Heart right ventricle (tissue), 16 donors: Measurements from ENCODE around the gene FLNC. TPM values are rescaled to one million over a fixed set of nuclear protein-coding genes. Genes with fewer than 3 reads are reported as not detected.

ENCODE experiments used
- ATAC-seq, 8 donors: fragments of 200-7000 bp; cut with Tn5 transposase; one replicate each; pipeline ENCODE4 v1.9.1; 2020; ENCODE audit warnings: mild to moderate bottlenecking in 8 of 8, moderate library complexity in 8 of 8, moderate number of reproducible peaks in 1 of 8
- DNase-seq, 2 donors: peaks; one replicate each; pipeline ENCODE4 v3.0.0-alpha.2; 2020
- H3K27ac ChIP-seq, 10 donors: fragments of 200-600 bp; sonication (generic) in 2 of 10; one replicate each; pipeline versions ENCODE4 v1.5.0 to v1.8.0; 2020 to 2022; ENCODE audit warnings: mild to moderate bottlenecking in 3 of 10
- H3K27me3 ChIP-seq, 7 donors: fragments of 200-600 bp; one replicate each; pipeline ENCODE4 v1.8.0; 2021 to 2022; ENCODE audit warnings: mild to moderate bottlenecking in 2 of 7
- H3K36me3 ChIP-seq, 9 donors: fragments of 200-600 bp; sonication (generic) in 1 of 9; one replicate each; pipeline versions ENCODE4 v1.5.0 to v1.8.0; 2020 to 2022; ENCODE audit warnings: mild to moderate bottlenecking in 2 of 9
- H3K4me1 ChIP-seq, 9 donors: fragments of 200-600 bp; sonication (generic) in 1 of 9; one replicate each; pipeline versions ENCODE4 v1.5.0 to v1.8.0; 2020 to 2022; ENCODE audit warnings: mild to moderate bottlenecking in 4 of 9
- H3K4me3 ChIP-seq, 10 donors: fragments of 200-600 bp; sonication (generic) in 2 of 10; one replicate each; pipeline versions ENCODE4 v1.5.0 to v1.8.0; 2020 to 2022; ENCODE audit warnings: mild to moderate bottlenecking in 7 of 10, moderate library complexity in 2 of 10
- H3K9me3 ChIP-seq, 11 donors: fragments of 200-600 bp in 10 of 11; sonication (generic) in 2 of 11; one replicate each; pipeline versions ENCODE4 v1.5.0 to v1.8.0; 2013 to 2022; ENCODE audit warnings: mild to moderate bottlenecking in 2 of 11, control low read depth in 1 of 11, moderate library complexity in 1 of 11
- CTCF ChIP-seq, 9 donors: fragments of 200-600 bp; sonication (generic) in 2 of 9; IDR thresholded peaks; one replicate each; pipeline versions ENCODE4 v1.5.0 to v1.8.0; 2021 to 2022; ENCODE audit warnings: antibody characterized with exemption in 9 of 9, mild to moderate bottlenecking in 5 of 9, moderate library complexity in 1 of 9
- WGBS, 2 donors: extraction: QIAGEN DNeasy Blood & Tissue Kit; methylation state at CpG; one replicate each; pipeline ENCODE4 v1.1.7; 2013; ENCODE audit warnings: inconsistent platforms in 1 of 2; 5-methylcytosine and 5-hydroxymethylcytosine counted together
- intact Hi-C, 10 donors: fragments of 100-400 bp; cut with DNase I; formaldehyde crosslinking; loops; one replicate each; pipeline versions ENCODE4 v1.11.1 to v1.14.2; 2022
- polyA plus RNA-seq, 2 donors: library from polyadenylated mRNA; stranded (reverse); fragments of 200-250 nt; gene quantifications; one replicate each; pipeline ENCODE4 v1.2.3, GENCODE V29; 2013
- total RNA-seq, 10 donors: library from RNA; stranded (reverse); fragmentation: NEBNext Ultra II Directional in 3 of 10; extraction: Animal tissue kit (Norgen Biotek cat#: 25700) in 3 of 10; gene quantifications; one replicate each; pipeline versions ENCODE4 v1.2.1 to v1.2.4, GENCODE V29; 2021 to 2023
- donor health status: Arrhythmogenic right ventricular cardiomyopathy.
- donor health status: ischemic (EF 13 %, LVEDD 7.1; RV severe dilation, severe dysfunction).
- donor health status: healthy with polysubstance abuse.
- donor health status: DM: no; HTN: yes; CAD: no.
- donor health status: DM: no; HTN: no; CAD: no.
- donor health status: ischemic (EF 25% LVEDD 6.9; RV normal size, moderate dysfunction).
- donor health status: ischemic (EF 25% LVEDD 5.7; RV mildly dilated, moderate dysfunction).
- donor health status: healthy.
- donor health status: DM: yes; HTN: yes; CAD: no.
- donor health status: Ischemic cardiomyopathy.
- donor health status: ischemic (EF 35%, LVEDD 5.7; RV mildly dilated, moderate dysfunction).
- donor health status: nonischemic (EF 11% LVEDD 7.7; RV severe dilation, severe dysfunction).
- donor health status: DM: yes; HTN: yes; CAD: no.
- donor health status: PGD.
- donor health status: ischemic (EF 29% LVEDD 5.4; RV normal size, mild dysfunction).
- donor health status: nonischemic (EF 23%, LVEDD 6.1; RV moderate dilation, normal function).

FLNC gene
- total and polyA plus RNA-seq, 12 donors: 223 to 2,445 (median 1,163) TPM

DNA sequence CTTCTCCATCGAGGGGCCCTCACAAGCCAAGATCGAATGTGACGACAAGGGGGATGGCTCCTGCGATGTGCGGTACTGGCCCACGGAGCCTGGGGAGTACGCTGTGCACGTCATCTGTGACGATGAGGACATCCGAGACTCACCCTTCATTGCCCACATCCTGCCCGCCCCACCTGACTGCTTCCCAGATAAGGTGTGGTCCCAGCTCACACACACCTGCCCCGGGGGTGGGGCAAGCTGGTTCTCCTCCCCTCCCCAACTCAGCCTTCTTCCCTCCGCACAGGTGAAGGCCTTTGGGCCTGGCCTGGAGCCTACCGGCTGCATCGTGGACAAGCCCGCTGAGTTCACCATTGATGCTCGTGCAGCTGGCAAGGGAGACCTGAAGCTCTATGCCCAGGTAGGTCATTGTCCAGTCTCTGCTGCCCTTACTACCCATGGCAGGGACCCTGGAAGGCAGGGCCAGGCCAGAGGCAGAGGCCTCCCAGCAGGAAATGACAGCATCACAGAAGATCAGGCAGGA lies 11.0 kb downstream of the FLNC start:
- H3K4me1 ChIP-seq: peaks cover 0 to 49% (median 6%) of the 10 kb centered on the region in 9 donors
- intact Hi-C loops: no loop called here
- H3K4me3 ChIP-seq: no peak overlapping the region
- ATAC-seq: no peak
- peaks cover 0 to 100% (median 75%) of the 10 kb centered on the region in 9 donors for H3K36me3 ChIP-seq
- DNase-seq: no peak
- 81 to 88% methylated on average over 16 to 17 of the region's 17 CpGs for WGBS, 2 donors
- no peaks in the 10 kb centered on the region for H3K9me3 ChIP-seq
- H3K27me3 ChIP-seq: no peaks in the 10 kb centered on the region
- no peak for TF ChIP-seq CTCF (IDR thresholded peaks at IDR 0.05)
- peak overlapping the region in 1 of 10 donors; percentile 16 for H3K27ac ChIP-seq

- ATAC-seq: peak in 7 of 8 donors; percentile 9 to 44 (median 27)
- Histone ChIP-seq H3K27me3 (no peaks in the 10 kb centered on the region), H3K36me3 (peaks cover 0 to 100% (median 81%) of the 10 kb centered on the region in 9 donors), H3K4me1 (peaks cover 0 to 41% (median 5%) of the 10 kb centered on the region in 9 donors), H3K4me3 (no peak overlapping the region), H3K27ac (peak overlapping the region in 3 of 10 donors; percentile 0 to 43 (median 9)), H3K9me3 (no peaks in the 10 kb centered on the region)
- intact Hi-C loops: no loop called here
- peak in 1 of 2 donors; percentile 57 for DNase-seq
- 60 to 66% methylated on average over 35 of the region's 35 CpGs for WGBS, 2 donors
- TF ChIP-seq CTCF (IDR thresholded peaks at IDR 0.05): peak; percentile 52 to 91 (median 76)
Observed at GRCh38 chr7:128841921-128842673, 11.9 kb downstream of the FLNC start.

GRCh38 chr7:128842674-128843641 lies 12.8 kb downstream of the FLNC start:
- Histone ChIP-seq H3K27me3 (no peaks in the 10 kb centered on the region), H3K4me1 (peaks cover 0 to 33% (median 5%) of the 10 kb centered on the region in 9 donors), H3K9me3 (no peaks in the 10 kb centered on the region), H3K27ac (peak overlapping the region in 1 of 10 donors; percentile 23), H3K4me3 (no peak overlapping the region), H3K36me3 (peaks cover 0 to 100% (median 79%) of the 10 kb centered on the region in 9 donors)
- 88 to 95% methylated on average over 35 to 38 of the region's 38 CpGs for WGBS, 2 donors
- peak in 1 of 2 donors; percentile 16 for DNase-seq
- intact Hi-C loops: no loop called here
- TF ChIP-seq CTCF (IDR thresholded peaks at IDR 0.05): no peak
- ATAC-seq: no peak
